Stomach smooth muscle (tissue), 2 donors: Measurements from ENCODE around the gene TMEFF1.
"Not testable (repeated sequence)": the region's sequence is repeated elsewhere in the genome, so short reads cannot be mapped to it uniquely, and the experiment has no call there.

ENCODE experiments used
- H3K27ac ChIP-seq: one replicate; pipeline ENCODE4 v1.7.0; 2013; ENCODE audit warnings: mild to moderate bottlenecking, low read length, inconsistent platforms
- H3K27me3 ChIP-seq, 2 donors: one replicate each; pipeline ENCODE4 v1.7.0; 2013; ENCODE audit warnings: low read length in 2 of 2; ENCODE audit not compliant: insufficient read depth in 2 of 2, control insufficient read depth in 1 of 2
- H3K36me3 ChIP-seq, 2 donors: one replicate each; pipeline ENCODE4 v1.7.0; 2013; ENCODE audit warnings: low read length in 2 of 2; ENCODE audit not compliant: control insufficient read depth in 2 of 2, insufficient read depth in 2 of 2
- H3K4me1 ChIP-seq: one replicate; pipeline ENCODE4 v1.7.0; 2013; ENCODE audit warnings: low read length; ENCODE audit not compliant: control insufficient read depth, insufficient read depth
- H3K4me3 ChIP-seq, 2 donors: one replicate each; pipeline ENCODE4 v1.7.0; 2013; ENCODE audit warnings: low read length in 2 of 2
- H3K9ac ChIP-seq, 2 donors: one replicate each; pipeline ENCODE4 v1.7.0; 2013; ENCODE audit warnings: low read length in 2 of 2, mild to moderate bottlenecking in 1 of 2
- H3K9me3 ChIP-seq, 2 donors: one replicate each; pipeline ENCODE4 v1.7.0; 2013; ENCODE audit warnings: low read length in 2 of 2; ENCODE audit not compliant: control insufficient read depth in 2 of 2
- donor health status: healthy.
- donor health status: Pancreatic carcinoma.

Gene TMEFF1

GRCh38 chr9:100527180-100527794, 54.3 kb downstream of the TMEFF1 start:
- H3K36me3 ChIP-seq, H3K27ac ChIP-seq, H3K4me1 ChIP-seq, H3K27me3 ChIP-seq, H3K4me3 ChIP-seq, H3K9ac ChIP-seq, H3K9me3 ChIP-seq: not testable (repeated sequence)

DNA sequence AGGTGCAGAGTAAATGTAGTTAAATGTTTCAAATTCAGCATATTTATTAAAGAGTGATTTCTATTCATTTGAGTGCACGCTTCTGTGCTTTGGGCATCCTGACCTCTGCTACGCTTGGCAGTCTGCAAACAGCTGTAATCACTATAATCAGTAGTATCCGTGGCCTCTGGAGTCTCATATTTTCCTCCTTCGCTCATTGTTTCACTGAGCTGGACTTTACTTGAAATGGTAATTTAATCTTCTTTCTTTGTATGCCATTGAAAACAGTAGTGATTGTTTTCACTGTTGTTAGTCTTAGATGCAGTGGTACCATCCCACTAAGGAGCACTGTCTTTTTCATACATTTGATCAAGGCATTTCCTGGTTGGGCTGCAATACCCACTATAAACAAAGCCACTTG, 61.5 kb downstream of the TMEFF1 start:
- Histone ChIP-seq H3K9me3 (no peaks in the 10 kb centered on the region), H3K27ac (no peak overlapping the region), H3K4me3 (no peak overlapping the region), H3K27me3 (no peaks in the 10 kb centered on the region), H3K36me3 (no peaks in the 10 kb centered on the region), H3K9ac (no peak overlapping the region), H3K4me1 (no peaks in the 10 kb centered on the region)

- Histone ChIP-seq H3K9me3 (no peaks in the 10 kb centered on the region), H3K27me3 (no peaks in the 10 kb centered on the region), H3K4me1 (no peaks in the 10 kb centered on the region), H3K27ac (no peak overlapping the region), H3K9ac (no peak overlapping the region), H3K4me3 (no peak overlapping the region), H3K36me3 (no peaks in the 10 kb centered on the region)
These were observed 67.4 kb downstream of the TMEFF1 start for GRCh38 chr9:100540327-100540726.

- H3K27ac ChIP-seq: no peak overlapping the region
- no peaks in the 10 kb centered on the region for H3K4me1 ChIP-seq
- no peaks in the 10 kb centered on the region for H3K36me3 ChIP-seq
- no peak overlapping the region for H3K4me3 ChIP-seq
- H3K9ac ChIP-seq: no peak overlapping the region
- H3K9me3 ChIP-seq: no peaks in the 10 kb centered on the region
- no peaks in the 10 kb centered on the region for H3K27me3 ChIP-seq
These were observed 76.1 kb downstream of the TMEFF1 start for GRCh38 chr9:100549048-100549447.

DNA sequence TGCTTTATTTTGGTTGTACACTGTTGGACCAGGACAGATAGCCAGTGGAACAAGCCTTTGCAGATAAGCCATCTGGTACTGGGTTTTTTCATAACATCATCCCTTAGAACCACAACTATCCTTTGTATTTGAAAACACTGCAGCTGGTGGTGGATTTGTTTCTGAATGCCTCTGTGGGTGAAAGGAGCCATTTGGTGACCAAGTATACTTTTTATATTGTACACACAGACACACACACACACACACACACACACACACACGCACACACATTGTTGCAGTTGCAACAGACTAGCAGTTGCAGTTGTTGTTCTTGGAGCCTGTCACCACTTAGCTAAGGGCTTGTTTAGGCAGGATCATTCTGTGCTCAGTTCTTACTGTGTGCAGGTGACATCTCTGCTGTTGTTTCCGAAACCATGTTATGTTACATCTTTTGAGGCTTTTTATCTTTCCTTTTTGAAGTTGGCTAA, 82.0 kb downstream of the TMEFF1 start:
- H3K9me3 ChIP-seq: no peaks in the 10 kb centered on the region
- H3K4me1 ChIP-seq: no peaks in the 10 kb centered on the region
- no peak overlapping the region for H3K4me3 ChIP-seq
- H3K27me3 ChIP-seq: no peaks in the 10 kb centered on the region
- no peak overlapping the region for H3K9ac ChIP-seq
- no peaks in the 10 kb centered on the region for H3K36me3 ChIP-seq
- H3K27ac ChIP-seq: no peak overlapping the region

GRCh38 chr9:100555471-100555870, 82.5 kb downstream of the TMEFF1 start:
- Histone ChIP-seq H3K4me1 (no peaks in the 10 kb centered on the region), H3K9ac (no peak overlapping the region), H3K9me3 (no peaks in the 10 kb centered on the region), H3K27ac (no peak overlapping the region), H3K4me3 (no peak overlapping the region), H3K36me3 (no peaks in the 10 kb centered on the region), H3K27me3 (no peaks in the 10 kb centered on the region)

DNA sequence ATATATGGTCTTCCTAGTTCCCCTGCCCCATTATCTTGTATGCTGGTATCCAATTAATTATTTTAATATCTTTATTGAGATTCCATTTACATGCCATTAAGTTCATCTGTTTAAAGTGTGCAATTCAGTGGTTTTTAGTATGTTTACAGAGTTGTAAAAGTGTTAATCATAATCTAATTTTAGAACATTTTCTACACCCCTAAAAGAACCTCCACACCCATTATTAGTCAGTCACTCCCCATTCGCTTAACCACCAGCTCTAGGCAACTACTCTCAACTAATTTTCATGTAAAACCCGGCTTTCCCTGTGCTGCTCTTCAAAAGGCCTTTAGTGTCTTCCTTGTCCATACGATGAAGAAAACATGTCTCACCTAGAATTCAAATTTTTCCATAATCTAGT, 84.1 kb downstream of the TMEFF1 start:
- Histone ChIP-seq H3K27me3 (no peaks in the 10 kb centered on the region), H3K27ac (no peak overlapping the region), H3K4me1 (no peaks in the 10 kb centered on the region), H3K4me3 (no peak overlapping the region), H3K36me3 (no peaks in the 10 kb centered on the region), H3K9me3 (no peaks in the 10 kb centered on the region), H3K9ac (no peak overlapping the region)

DNA sequence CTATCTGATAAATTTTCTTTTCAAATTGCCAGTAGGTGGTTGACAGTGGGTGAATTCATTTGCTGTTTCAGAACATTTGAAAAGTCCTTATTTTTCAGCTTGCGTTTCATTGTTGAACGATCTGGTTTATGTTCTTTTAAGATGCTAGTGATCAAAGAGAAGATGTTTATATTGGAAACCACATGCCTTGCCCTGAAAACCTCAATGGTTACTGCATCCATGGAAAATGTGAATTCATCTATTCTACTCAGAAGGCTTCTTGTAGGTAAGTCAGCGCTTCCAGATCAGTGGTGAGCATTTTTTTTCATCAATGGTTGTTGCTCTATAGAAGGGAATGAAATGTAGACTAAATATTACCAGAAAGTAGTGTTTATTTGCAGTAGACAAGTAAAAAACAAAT, 88.3 kb downstream of the TMEFF1 start:
- Histone ChIP-seq H3K4me3 (no peak overlapping the region), H3K9ac (no peak overlapping the region), H3K27me3 (no peaks in the 10 kb centered on the region), H3K36me3 (peaks cover 0 to 2% of the 10 kb centered on the region in 2 donors), H3K27ac (no peak overlapping the region), H3K9me3 (no peaks in the 10 kb centered on the region), H3K4me1 (no peaks in the 10 kb centered on the region)

GRCh38 chr9:100567856-100568255, 94.9 kb downstream of the TMEFF1 start:
- H3K27me3 ChIP-seq: no peaks in the 10 kb centered on the region
- no peaks in the 10 kb centered on the region for H3K9me3 ChIP-seq
- peaks cover 0 to 3% of the 10 kb centered on the region in 2 donors for H3K36me3 ChIP-seq
- H3K4me1 ChIP-seq: no peaks in the 10 kb centered on the region
- H3K9ac ChIP-seq: no peak overlapping the region
- no peak overlapping the region for H3K4me3 ChIP-seq
- H3K27ac ChIP-seq: no peak overlapping the region

GRCh38 chr9:100573655-100574260, 100.8 kb downstream of the TMEFF1 start:
- H3K27ac ChIP-seq: no peak overlapping the region
- no peaks in the 10 kb centered on the region for H3K27me3 ChIP-seq
- H3K36me3 ChIP-seq: no peaks in the 10 kb centered on the region
- no peak overlapping the region for H3K9ac ChIP-seq
- no peak overlapping the region for H3K4me3 ChIP-seq
- H3K4me1 ChIP-seq: no peaks in the 10 kb centered on the region
- no peaks in the 10 kb centered on the region for H3K9me3 ChIP-seq

DNA sequence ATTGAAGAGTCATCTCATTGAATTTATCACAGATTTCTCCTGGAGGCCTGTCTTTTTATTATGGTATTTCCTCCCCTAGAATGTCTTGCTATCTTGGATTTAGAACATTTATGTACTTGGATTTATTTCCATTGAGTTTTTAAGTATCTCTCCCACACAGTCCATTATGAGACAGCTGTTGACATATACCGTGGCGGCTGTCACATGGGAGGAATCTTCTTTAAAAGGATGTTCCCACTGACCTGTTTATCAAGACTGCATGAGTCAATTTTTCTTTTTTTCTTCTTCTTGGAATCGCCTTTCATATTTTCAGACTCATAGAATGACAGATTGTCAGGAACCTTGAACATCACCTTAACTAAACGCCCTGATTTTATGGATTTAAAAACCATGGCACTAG, 102.1 kb downstream of the TMEFF1 start:
- H3K27me3 ChIP-seq: no peaks in the 10 kb centered on the region
- no peaks in the 10 kb centered on the region for H3K4me1 ChIP-seq
- no peaks in the 10 kb centered on the region for H3K9me3 ChIP-seq
- H3K36me3 ChIP-seq: no peaks in the 10 kb centered on the region
- H3K27ac ChIP-seq: no peak overlapping the region
- no peak overlapping the region for H3K9ac ChIP-seq
- no peak overlapping the region for H3K4me3 ChIP-seq
